Stimulated activated CD4-positive, alpha-beta T cell treated with anti-CD3 and anti-CD28 coated beads, Interleukin-1b, Interleukin-23, amount 100 ng/mL, for 4 hours (primary cell): ENCODE results near the gene MRC2.
"Not testable (repeated sequence)": the region's sequence is repeated elsewhere in the genome, so short reads cannot be mapped to it uniquely, and the experiment has no call there.

ENCODE experiments used
- DNase-seq, 2 donors: peaks; one replicate each; pipeline ENCODE4 v3.0.0-alpha.2; 2020; ENCODE audit warnings: low read depth in 2 of 2

Gene MRC2

GRCh38 chr17:62611728-62612127, 15.7 kb upstream of the MRC2 start:
- DNase-seq = no peak

DNA sequence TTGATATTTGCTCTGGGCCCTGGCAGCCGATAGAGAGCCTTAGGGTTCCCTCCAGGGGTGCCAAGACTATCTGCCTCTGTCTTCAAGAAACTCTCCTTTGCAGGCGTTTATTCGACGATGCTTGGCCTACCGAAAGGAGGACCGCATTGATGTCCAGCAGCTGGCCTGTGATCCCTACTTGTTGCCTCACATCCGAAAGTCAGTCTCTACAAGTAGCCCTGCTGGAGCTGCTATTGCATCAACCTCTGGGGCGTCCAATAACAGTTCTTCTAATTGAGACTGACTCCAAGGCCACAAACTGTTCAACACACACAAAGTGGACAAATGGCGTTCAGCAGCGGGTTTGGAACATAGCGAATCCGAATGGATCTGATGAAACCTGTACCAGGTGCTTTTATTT, 15.2 kb upstream of the MRC2 start:
- DNase-seq = not testable (repeated sequence)

DNA sequence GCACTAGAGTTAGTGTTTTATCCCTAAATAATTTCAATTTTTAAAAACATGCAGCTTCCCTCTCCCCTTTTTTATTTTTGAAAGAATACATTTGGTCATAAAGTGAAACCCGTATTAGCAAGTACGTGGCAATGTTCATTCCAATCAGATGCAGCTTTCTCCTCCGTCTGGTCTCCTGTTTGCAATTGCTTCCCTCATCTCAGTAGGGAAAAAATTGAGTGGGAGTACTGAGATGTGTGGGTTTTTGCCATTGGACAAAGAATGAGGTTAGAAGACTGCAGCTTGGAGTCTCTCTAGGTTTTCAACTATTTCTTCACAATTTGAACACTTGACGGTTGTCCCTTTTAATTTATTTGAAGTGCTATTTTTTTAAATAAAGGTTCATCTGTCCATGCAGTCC, 14.4 kb upstream of the MRC2 start:
- DNase-seq = not testable (repeated sequence)

- DNase-seq = no peak
Observed at GRCh38 chr17:62614142-62614541, 13.3 kb upstream of the MRC2 start.

GRCh38 chr17:62615503-62615902, 12.0 kb upstream of the MRC2 start:
- no peak for DNase-seq

DNA sequence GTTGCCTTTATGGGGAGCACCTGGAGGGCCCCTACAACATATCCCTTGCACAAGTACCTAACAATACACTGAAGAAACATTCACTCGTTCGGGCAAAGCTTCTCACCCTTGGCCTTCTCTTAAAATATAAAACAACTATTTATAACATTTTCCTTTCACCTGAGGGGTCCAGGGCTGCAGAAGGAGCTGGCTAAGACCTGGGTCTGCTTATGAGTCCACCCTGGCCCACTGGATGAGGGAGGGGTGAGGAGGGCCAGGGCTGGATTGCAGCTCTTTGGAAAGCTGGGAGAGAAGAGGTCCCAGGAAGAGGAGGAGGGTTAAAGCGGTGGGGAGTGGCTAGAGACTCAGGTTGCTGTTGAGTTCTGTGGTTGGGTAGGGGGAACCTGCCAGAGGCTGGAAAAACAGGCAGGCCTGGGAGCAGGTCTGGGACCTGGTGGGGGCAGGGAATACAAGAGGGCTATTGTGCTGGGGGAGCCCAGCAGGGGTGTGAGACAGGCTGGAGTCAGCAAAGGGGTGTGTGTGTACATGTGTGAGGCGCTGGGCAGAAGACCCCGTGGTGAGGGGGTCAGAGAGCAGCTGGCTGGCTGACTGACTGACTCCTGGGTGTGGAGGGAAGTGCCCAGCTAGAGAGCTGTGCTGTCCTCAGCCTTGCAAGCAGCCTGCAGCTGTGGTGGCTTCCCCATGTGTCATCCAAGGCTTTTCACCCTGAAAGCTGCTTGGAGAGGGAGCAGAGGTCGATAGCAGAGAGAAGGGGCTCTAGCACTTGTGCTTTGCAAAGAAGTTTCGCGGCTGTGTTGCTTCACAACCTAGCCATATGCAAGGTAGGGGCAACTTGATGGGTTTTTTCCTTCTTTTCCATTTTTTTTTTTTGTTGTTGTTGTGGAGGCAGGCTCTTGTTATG, 10.2 kb upstream of the MRC2 start:
- DNase-seq = no peak

DNA sequence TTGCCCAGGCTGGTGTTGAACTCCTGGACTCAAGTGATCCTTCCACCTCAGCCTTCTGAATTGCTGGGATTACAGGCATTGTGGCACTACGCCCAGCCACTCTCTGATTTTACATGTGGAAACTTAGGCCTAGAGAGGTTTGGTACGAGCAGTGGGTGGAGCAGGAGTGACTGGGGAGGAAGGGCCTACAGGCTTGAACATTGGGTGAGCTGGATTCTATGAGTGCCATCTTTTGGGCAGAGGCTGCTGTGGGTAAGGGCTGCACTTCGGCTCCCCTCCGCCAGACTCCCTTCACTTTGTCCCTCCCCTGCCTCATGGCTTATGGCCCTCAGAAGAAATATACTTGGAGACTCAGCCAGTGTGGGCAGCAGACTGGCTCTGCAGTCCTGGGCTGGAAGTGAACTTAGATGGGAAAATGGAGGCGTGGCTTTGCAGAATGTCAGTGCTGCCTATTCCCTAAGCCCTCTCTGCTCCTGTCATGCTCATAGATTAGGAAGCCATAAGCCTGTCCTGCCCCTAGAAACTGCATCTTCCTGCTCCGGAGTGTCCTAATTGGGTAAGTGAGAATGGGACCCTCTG, 9.5 kb upstream of the MRC2 start:
- no peak for DNase-seq

DNA sequence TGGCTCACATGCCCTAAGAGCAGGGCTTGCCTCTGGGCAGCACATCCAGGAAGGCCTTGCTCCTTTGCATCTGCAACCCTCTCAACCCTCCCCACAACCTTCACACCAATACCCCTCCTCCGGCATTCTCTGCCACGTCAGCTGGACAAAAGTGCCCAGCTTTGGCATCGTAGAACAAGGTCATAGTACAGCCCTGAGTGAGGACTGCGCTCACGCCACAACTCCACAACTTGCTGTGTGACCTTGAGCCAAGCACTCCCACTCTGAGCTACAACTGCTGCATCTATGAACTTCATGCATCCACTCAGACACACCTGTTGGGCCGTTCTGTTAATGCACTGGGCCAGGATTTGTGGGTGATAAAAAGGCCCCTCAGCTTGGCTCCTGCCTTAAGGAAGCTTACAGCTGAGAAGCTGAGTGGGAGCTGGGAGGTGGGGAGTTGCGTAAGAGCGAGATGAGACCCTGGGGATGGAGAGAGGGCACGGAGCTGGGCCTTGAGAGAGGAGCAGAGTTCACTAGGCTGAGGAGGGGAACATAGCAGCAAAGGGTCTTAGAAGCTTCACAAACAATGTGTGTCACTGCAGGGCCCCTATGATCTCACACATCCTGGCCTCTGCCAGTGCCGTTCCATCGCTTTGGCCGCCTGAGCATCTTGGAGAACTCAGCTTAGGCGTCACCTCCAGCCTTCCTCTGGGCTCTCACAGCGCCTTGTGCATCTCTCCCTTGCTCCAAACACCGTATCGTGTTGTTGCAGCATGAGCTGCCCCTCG, 8.6 kb upstream of the MRC2 start:
- DNase-seq = no peak

DNA sequence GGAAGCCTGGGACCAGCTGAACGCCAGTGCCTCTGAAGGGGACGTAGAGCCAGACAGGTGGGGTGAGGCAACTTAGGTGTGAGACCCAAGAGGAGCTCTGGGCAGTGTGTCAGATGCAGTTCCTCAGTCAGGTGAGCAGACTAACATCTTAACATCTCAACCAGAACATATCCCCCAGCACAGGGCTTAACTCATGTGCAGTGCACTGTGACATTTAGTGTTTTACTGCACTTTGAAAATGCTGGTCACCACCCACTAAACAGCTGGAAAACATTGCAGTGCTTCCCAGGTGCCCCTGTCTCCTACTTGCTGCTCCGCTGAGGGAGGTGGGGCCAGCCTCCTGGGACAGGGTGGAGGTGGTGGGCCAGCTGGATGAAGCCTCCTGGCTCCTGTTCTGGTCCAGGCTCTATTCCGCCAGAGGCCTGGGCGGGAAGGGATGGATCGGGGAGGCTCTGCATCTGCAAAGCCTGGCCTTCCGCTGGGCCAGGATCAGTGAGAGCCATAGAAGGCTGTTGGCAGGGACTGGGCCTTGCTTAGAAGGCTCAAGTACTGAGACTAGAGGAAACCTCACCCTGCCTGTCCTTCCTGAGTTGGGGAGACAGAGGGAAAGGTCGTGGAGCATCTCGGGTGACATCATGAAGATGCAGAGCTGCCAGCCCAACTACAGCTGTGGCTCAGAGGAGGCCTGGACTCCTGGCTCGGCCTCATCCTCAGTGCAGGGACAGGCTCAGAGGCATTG, 7.9 kb upstream of the MRC2 start:
- no peak for DNase-seq

DNA sequence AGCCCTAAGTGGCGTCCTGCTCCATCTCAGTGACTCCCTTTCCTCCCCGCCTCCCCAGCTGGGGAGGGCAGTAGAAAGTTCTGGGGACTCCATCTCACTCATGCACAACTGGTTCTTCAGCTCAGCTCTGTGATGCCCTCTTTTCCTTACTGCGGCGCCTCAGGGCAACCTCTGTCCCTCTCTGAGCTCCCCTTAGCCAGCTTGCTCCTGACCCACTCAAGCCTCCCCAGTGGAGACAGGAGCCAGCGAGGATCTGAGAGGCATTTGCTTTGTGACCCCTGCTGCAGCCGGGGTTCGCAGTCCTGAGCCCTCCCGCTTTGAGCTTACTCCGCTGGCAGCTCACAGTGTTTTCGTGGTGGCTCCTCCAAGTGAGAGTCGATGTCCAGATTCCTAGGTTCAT, 6.2 kb upstream of the MRC2 start:
- DNase-seq = no peak

GRCh38 chr17:62625184-62625869, 2.1 kb upstream of the MRC2 start:
- DNase-seq = no peak

- no peak for DNase-seq
Observed at GRCh38 chr17:62625870-62626200, 1.6 kb upstream of the MRC2 start.

GRCh38 chr17:62626719-62627218, 701 bp upstream of the MRC2 start:
- peak in 1 of 2 donors; percentile 17 for DNase-seq

GRCh38 chr17:62627904-62628633, 599 bp downstream of the MRC2 start:
- DNase-seq = peak; percentile 41 to 54

GRCh38 chr17:62628831-62629555, 1.5 kb downstream of the MRC2 start:
- DNase-seq = no peak

- DNase-seq = no peak
Observed at GRCh38 chr17:62629556-62630364, 2.3 kb downstream of the MRC2 start.

DNA sequence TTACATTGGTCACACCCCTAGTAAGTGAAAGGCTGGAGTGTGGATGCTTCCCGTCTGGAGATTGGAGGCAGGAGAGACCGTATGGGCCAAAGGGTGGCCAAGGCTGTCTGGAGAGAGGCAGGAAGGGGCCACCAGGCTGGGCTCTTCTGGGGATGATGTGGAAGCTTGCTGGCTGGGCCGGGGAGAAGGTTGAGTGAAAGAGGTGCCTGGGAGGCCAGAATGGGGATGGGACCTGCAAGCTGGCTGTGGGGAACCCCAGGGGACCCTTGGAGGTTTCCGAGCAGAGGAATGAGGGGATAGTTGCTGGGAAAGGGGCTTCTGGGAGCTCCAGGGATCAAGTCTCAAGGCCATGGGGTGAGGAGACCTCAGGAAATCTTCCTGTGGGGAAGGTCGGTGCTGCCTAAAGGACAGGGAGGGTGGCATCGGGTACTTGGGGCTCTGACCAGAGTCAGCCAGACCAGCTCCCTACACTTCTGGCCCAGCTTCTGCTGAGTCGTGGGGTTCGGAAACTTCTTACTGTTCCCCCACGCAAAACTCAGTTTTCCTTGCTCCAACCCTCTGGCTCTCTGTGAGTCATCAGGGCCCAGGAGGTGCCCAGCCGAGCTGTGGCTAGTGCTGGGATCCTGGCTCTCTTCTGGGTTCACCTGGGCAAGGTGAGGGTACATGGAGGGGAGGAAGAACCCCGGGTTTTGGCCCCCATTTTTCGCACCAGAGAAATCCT, 3.1 kb downstream of the MRC2 start:
- no peak for DNase-seq
